GM23338 (cell line): ENCODE measurements around the gene SORCS2. TPM values are rescaled to one million over a fixed set of nuclear protein-coding genes. Genes with fewer than 3 reads are reported as not detected.

ENCODE experiments used
- ATAC-seq: fragments of 200-7000 bp; cut with Tn5 transposase; 3 replicates; pipeline ENCODE4 v1.9.1; 2020
- DNase-seq: peaks from one replicate; pipeline ENCODE4 v3.0.0-alpha.2; 2015; ENCODE audit warnings: low spot score
- H2AFZ ChIP-seq: fragments of 200-600 bp; sonication (generic); 2 replicates; pipeline ENCODE4 v1.8.0; 2016; ENCODE audit warnings: antibody characterized with exemption, mild to moderate bottlenecking, moderate library complexity
- H3F3A ChIP-seq: fragments of 200-600 bp; sonication (generic); replicated peaks from 2 replicates; pipeline ENCODE4 v1.8.0; 2017; ENCODE audit warnings: antibody characterized with exemption, mixed run types, low read depth
- H3K27ac ChIP-seq: fragments of 200-600 bp; sonication (generic); 2 replicates; pipeline ENCODE4 v1.6.1; 2016; ENCODE audit warnings: low read depth
- H3K27me3 ChIP-seq: fragments of 200-600 bp; sonication (generic); 2 replicates; pipeline ENCODE4 v1.8.0; 2016; ENCODE audit warnings: mild to moderate bottlenecking, mixed run types, moderate library complexity; ENCODE audit not compliant: insufficient read depth
- H3K36me3 ChIP-seq: fragments of 200-600 bp; sonication (generic); 2 replicates; pipeline ENCODE4 v1.8.0; 2016; ENCODE audit warnings: mild to moderate bottlenecking; ENCODE audit not compliant: insufficient read depth
- H3K4me1 ChIP-seq: fragments of 200-600 bp; sonication (generic); 2 replicates; pipeline ENCODE4 v1.8.0; 2016; ENCODE audit warnings: mild to moderate bottlenecking, moderate library complexity; ENCODE audit not compliant: insufficient read depth
- H3K4me2 ChIP-seq: fragments of 200-600 bp; sonication (generic); 2 replicates; pipeline ENCODE4 v1.7.1; 2017; ENCODE audit warnings: mixed run types
- H3K4me3 ChIP-seq: fragments of 200-600 bp; sonication (generic); 2 replicates; pipeline ENCODE4 v1.6.1; 2016; ENCODE audit warnings: mixed run types
- H3K79me2 ChIP-seq: fragments of 200-600 bp; sonication (generic); replicated peaks from 2 replicates; pipeline ENCODE4 v1.8.0; 2017; ENCODE audit warnings: mild to moderate bottlenecking; ENCODE audit not compliant: insufficient read depth
- H3K9me2 ChIP-seq: fragments of 200-600 bp; sonication (generic); 2 replicates; pipeline ENCODE4 v1.8.0; 2017; ENCODE audit not compliant: insufficient read depth
- H4K20me1 ChIP-seq: fragments of 200-600 bp; sonication (generic); replicated peaks from 2 replicates; pipeline ENCODE4 v1.8.0; 2017; ENCODE audit warnings: mild to moderate bottlenecking; ENCODE audit not compliant: insufficient read depth
- H3K27ac Mint-ChIP-seq: 2 replicates; pipeline ENCODE4 v1.8.0; 2020; ENCODE audit warnings: inconsistent platforms, mild to moderate bottlenecking, moderate library complexity, mixed read lengths
- H3K27me3 Mint-ChIP-seq: 3 replicates; pipeline ENCODE4 v1.8.0; 2022; ENCODE audit warnings: low read depth, mild to moderate bottlenecking, moderate library complexity, mixed read lengths, inconsistent platforms; ENCODE audit not compliant: insufficient read depth, poor library complexity
- H3K36me3 Mint-ChIP-seq: 3 replicates; pipeline ENCODE4 v1.8.0; 2021; ENCODE audit warnings: low read depth, mild to moderate bottlenecking, inconsistent platforms, moderate library complexity, mixed read lengths
- H3K4me1 Mint-ChIP-seq: 3 replicates; pipeline ENCODE4 v1.8.0; 2020; ENCODE audit warnings: mild to moderate bottlenecking, inconsistent platforms, mixed read lengths
- H3K4me3 Mint-ChIP-seq: 3 replicates; pipeline ENCODE4 v1.8.0; 2021; ENCODE audit warnings: moderate library complexity, mild to moderate bottlenecking, inconsistent platforms, mixed read lengths
- H3K9me3 Mint-ChIP-seq: 3 replicates; pipeline ENCODE4 v1.8.0; 2020; ENCODE audit warnings: moderate library complexity, mild to moderate bottlenecking, inconsistent platforms, mixed read lengths
- CTCF ChIP-seq, 2 experiments: fragments of 200-600 bp in 1 of 2; sonication (generic) in 1 of 2; conservative IDR thresholded peaks; 2 replicates each; pipeline versions ENCODE4 v1.5.1 to v1.6.1; 2016 to 2017; ENCODE audit warnings: antibody characterized with exemption in 2 of 2, low read depth in 2 of 2, mild to moderate bottlenecking in 2 of 2, moderate library complexity in 1 of 2
- ETS1 ChIP-seq: IDR thresholded peaks from 2 replicates; pipeline ENCODE4 v1.6.1; 2016; ENCODE audit warnings: antibody characterized with exemption
- EZH2 ChIP-seq: fragments of 200-600 bp; sonication (generic); IDR thresholded peaks from one replicate; pipeline ENCODE4 v1.8.0; 2017; ENCODE audit warnings: antibody characterized with exemption, mild to moderate bottlenecking, low read depth; ENCODE audit not compliant: unreplicated experiment
- JUNB ChIP-seq: IDR thresholded peaks from one replicate; pipeline ENCODE4 v1.6.1; 2016; ENCODE audit warnings: antibody characterized with exemption; ENCODE audit not compliant: unreplicated experiment
- NANOG ChIP-seq: IDR thresholded peaks from 2 replicates; pipeline ENCODE4 v1.6.1; 2016; ENCODE audit warnings: antibody characterized with exemption, borderline replicate concordance
- POLR2AphosphoS5 ChIP-seq: IDR thresholded peaks from 2 replicates; pipeline ENCODE4 v1.6.1; 2016; ENCODE audit warnings: antibody characterized with exemption, low read depth
- REST ChIP-seq: IDR thresholded peaks from one replicate; pipeline ENCODE4 v1.6.1; 2018; ENCODE audit warnings: antibody characterized with exemption; ENCODE audit not compliant: unreplicated experiment
- ZNF114 ChIP-seq: fragments of 250-450 bp; sonication (Bioruptor Pico); IDR thresholded peaks from 2 replicates; pipeline ENCODE4 v1.5.0; 2020; ENCODE audit warnings: mild to moderate bottlenecking, moderate library complexity
- ZNF331 ChIP-seq: fragments of 250-450 bp; sonication (Bioruptor Pico); IDR thresholded peaks from 2 replicates; pipeline ENCODE4 v1.5.0; 2020; ENCODE audit warnings: low read depth, mild to moderate bottlenecking, moderate library complexity
- ZNF462 ChIP-seq: fragments of 250-450 bp; sonication (Bioruptor Pico); IDR thresholded peaks from 2 replicates; pipeline ENCODE4 v1.5.0; 2020; ENCODE audit warnings: mild to moderate bottlenecking, moderate library complexity
- polyA plus RNA-seq: library from polyadenylated mRNA; unstranded; fragments of >200 nt; fragmentation: Nextera tagmentation; extraction: Ambion mirVana; gene quantifications from 2 replicates; pipeline ENCODE4 v1.2.1, GENCODE V29; 2016
- total RNA-seq: library from RNA; depleted of rRNA; stranded (reverse); fragments of >200 nt; shearing (Covaris generic); gene quantifications from 2 replicates; pipeline ENCODE4 v1.2.3, GENCODE V29; 2014

Gene SORCS2
- total and polyA plus RNA-seq, 2 experiments from 2014 or later = 0.47 to 2.4 TPM

GRCh38 chr4:7444314-7444713 is 252.0 kb downstream of the SORCS2 start (continued):
- TF ChIP-seq JUNB = no peak
- TF ChIP-seq CTCF (conservative IDR thresholded peaks at IDR 0.05; ENCODE audit: low read depth in 2 of 2) = no peak
- no peak for TF ChIP-seq ZNF331 (CRISPR knock-in tag)

GRCh38 chr4:7444731-7445130 is 252.4 kb downstream of the SORCS2 start:
- H3K9me2 ChIP-seq = no peaks in the 10 kb centered on the region
- no peaks in the 10 kb centered on the region for H3K36me3 ChIP-seq
- H3K4me1 ChIP-seq = no peaks in the 10 kb centered on the region
- no peak overlapping the region for H3K27ac ChIP-seq
- H3K4me1 Mint-ChIP-seq = peaks cover 19% of the 10 kb centered on the region
- no peaks in the 10 kb centered on the region for H3K27me3 ChIP-seq
- H3K4me2 ChIP-seq = no peak overlapping the region
- peaks cover 6% of the 10 kb centered on the region; the same call in 2 of the 3 replicates for H3K9me3 Mint-ChIP-seq
- no peak overlapping the region for H3K4me3 Mint-ChIP-seq
- no peaks in the 10 kb centered on the region for H4K20me1 ChIP-seq
- no peak overlapping the region for H2AFZ ChIP-seq
- H3K27me3 Mint-ChIP-seq = peaks cover 8% of the 10 kb centered on the region
- no peak overlapping the region for H3K27ac Mint-ChIP-seq
- H3K4me3 ChIP-seq = no peak overlapping the region
- no peaks in the 10 kb centered on the region for H3K79me2 ChIP-seq
- no peak for DNase-seq
- H3K36me3 Mint-ChIP-seq = no peaks in the 10 kb centered on the region; the same call in 2 of the 3 replicates
- H3F3A ChIP-seq = no peaks in the 10 kb centered on the region
- no peak for ATAC-seq
- no peak for TF ChIP-seq CTCF (conservative IDR thresholded peaks at IDR 0.05; ENCODE audit: low read depth in 2 of 2)
- TF ChIP-seq JUNB = no peak
- TF ChIP-seq NANOG = no peak
- no peak for TF ChIP-seq ZNF462 (CRISPR knock-in tag)
- no peak for TF ChIP-seq REST
- TF ChIP-seq POLR2AphosphoS5 = no peak
- TF ChIP-seq EZH2 = no peak
- TF ChIP-seq ZNF114 (CRISPR knock-in tag) = no peak
- TF ChIP-seq ZNF331 (CRISPR knock-in tag) = no peak
- no peak for TF ChIP-seq ETS1
